ENCODE measurements around the gene GPS2. TPM values are rescaled to one million over a fixed set of nuclear protein-coding genes. Genes with fewer than 3 reads are reported as not detected.

Gene GPS2
- total RNA-seq, 1 donor from 2014 or later, result 49.4 TPM

- DNase-seq (ENCODE audit: low read depth), result peak; percentile 76
These were observed 22.0 kb downstream of the GPS2 start for GRCh38 chr17:7293159-7293558.

- DNase-seq (ENCODE audit: low read depth), result no peak
These were observed 22.4 kb downstream of the GPS2 start for GRCh38 chr17:7292729-7293128.

GRCh38 chr17:7292194-7292593 lies 23.0 kb downstream of the GPS2 start:
- DNase-seq (ENCODE audit: low read depth), result no peak

- no peak for DNase-seq (ENCODE audit: low read depth)
These were observed 24.5 kb downstream of the GPS2 start for GRCh38 chr17:7290685-7291084.

GRCh38 chr17:7290166-7290565 lies 25.0 kb downstream of the GPS2 start:
- no peak for DNase-seq (ENCODE audit: low read depth)

GRCh38 chr17:7289256-7290032 lies 25.7 kb downstream of the GPS2 start:
- no peak for DNase-seq (ENCODE audit: low read depth)

- DNase-seq (ENCODE audit: low read depth), result no peak
These were observed 29.5 kb downstream of the GPS2 start for GRCh38 chr17:7285679-7286078.

GRCh38 chr17:7284911-7285310 lies 30.2 kb downstream of the GPS2 start:
- DNase-seq (ENCODE audit: low read depth), result no peak

GRCh38 chr17:7283471-7284216 lies 31.5 kb downstream of the GPS2 start:
- no peak for DNase-seq (ENCODE audit: low read depth)

- DNase-seq (ENCODE audit: low read depth), result no peak
These were observed 32.3 kb downstream of the GPS2 start for GRCh38 chr17:7282752-7283321.

- no peak for DNase-seq (ENCODE audit: low read depth)
These were observed 33.0 kb downstream of the GPS2 start for GRCh38 chr17:7281953-7282751.

- DNase-seq (ENCODE audit: low read depth), result peak; percentile 85
These were observed 33.8 kb downstream of the GPS2 start, which contains the start of gene SLC2A4 for GRCh38 chr17:7281074-7281952. TSS of gene SLC2A4 (plus strand) at chr17:7281718. CDS start at chr17:7281935, 217 bp downstream.

- DNase-seq (ENCODE audit: low read depth), result peak; percentile 66
These were observed 34.6 kb downstream of the GPS2 start for GRCh38 chr17:7280519-7281073.

GRCh38 chr17:7279448-7279847 lies 35.7 kb downstream of the GPS2 start:
- no peak for DNase-seq (ENCODE audit: low read depth)

GRCh38 chr17:7266784-7267183 lies 48.4 kb downstream of the GPS2 start:
- no peak for DNase-seq (ENCODE audit: low read depth)

GRCh38 chr17:7263801-7264078 lies 51.4 kb downstream of the GPS2 start:
- DNase-seq (ENCODE audit: low read depth), result no peak

- peak; percentile 31 for DNase-seq (ENCODE audit: low read depth)
These were observed 52.0 kb downstream of the GPS2 start for GRCh38 chr17:7262935-7263800.

All from renal cortical epithelial cell (primary cell).